Measurements from ENCODE around the gene APIP.
"Not testable (repeated sequence)": the region's sequence is repeated elsewhere in the genome, so short reads cannot be mapped to it uniquely, and the experiment has no call there.

Gene APIP

DNA sequence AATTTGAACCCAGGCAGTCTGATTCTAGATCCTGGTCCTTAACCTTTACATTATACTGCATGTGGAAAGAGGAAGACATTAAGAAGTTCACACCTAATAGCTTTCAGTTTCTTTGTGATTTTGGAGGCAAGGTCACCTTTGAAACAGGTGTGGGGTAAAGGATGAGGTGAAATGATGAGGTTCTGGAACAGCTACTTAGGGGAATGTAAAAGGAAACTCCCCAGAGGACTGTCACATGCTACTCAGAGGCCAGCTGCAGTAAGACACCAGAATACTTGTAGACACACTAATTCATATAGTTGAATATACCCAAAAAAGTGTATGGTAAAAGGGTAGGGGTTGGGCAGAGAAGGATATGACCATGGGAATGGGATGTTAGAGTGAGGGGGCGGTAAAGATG lies 5.4 kb downstream of the APIP start:
- peak; percentile 5 for FAIRE-seq
- DNase-seq (ENCODE audit: insufficient read length, low spot score): no peak
- no peak for TF ChIP-seq POLR2A (IDR thresholded peaks at IDR 0.05; ENCODE audit: low read depth, low read length)
- peak; percentile 28; the same call in 1 of the 2 replicates for TF ChIP-seq SPI1 (IDR thresholded peaks at IDR 0.05; ENCODE audit: low read depth, low read length)

DNA sequence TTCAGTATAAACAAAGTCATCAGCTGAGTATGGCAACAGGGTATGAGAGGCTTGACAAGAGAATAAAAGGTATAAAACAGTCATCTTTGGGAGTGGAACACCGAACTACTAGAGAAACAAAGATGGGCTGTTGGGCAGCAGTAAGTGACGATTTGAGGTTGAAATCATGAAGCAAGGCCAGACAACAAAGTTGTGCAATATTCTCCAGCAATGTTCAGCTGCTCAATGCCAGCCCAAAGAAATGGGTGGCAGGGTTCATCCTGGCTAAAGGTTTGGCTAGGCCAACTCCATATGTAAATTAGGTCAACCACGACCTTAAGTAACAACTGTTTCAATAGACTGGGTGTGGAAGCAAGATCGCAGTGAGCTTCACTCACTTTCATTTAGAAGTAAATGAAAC lies 6.2 kb downstream of the APIP start:
- no peak for TF ChIP-seq POU2F2 (IDR thresholded peaks at IDR 0.05; ENCODE audit: low read depth, low read length)
- no peak for TF ChIP-seq POLR2A (IDR thresholded peaks at IDR 0.05; ENCODE audit: low read depth, low read length)
- no peak for TF ChIP-seq SPI1 (IDR thresholded peaks at IDR 0.05; ENCODE audit: low read depth, low read length)
- no peak for TF ChIP-seq TAF1 (IDR thresholded peaks at IDR 0.05; ENCODE audit: low read depth, low read length)
- TF ChIP-seq PAX5 (IDR thresholded peaks at IDR 0.05; ENCODE audit: insufficient read depth, low read length, severe bottlenecking): no peak
- TF ChIP-seq POLR2AphosphoS5 (IDR thresholded peaks at IDR 0.05; ENCODE audit: low read depth, low read length): no peak
- no peak for DNase-seq (ENCODE audit: insufficient read length, low spot score)
- FAIRE-seq: peak; percentile 75

DNA sequence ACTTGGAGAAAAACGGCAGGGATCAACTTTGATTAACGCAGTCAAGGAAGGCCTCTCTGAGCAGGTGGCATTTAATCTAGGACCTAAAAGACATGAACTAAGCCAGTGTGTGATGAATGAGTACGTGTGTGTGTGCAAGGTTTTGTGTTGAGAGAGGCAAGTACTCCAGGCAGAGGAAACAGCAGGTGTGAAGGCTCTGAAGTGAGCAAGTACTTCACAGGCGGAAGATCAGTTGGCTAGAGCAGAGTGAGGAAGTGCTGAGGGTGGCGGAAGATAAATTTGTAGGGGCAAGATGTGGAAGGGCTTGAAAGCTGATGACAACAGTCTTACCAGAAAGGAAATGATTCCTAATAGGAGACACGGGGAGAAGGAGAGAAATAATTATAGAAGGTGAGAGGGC lies 6.8 kb downstream of the APIP start:
- DNase-seq (ENCODE audit: insufficient read length, low spot score) (no peak), FAIRE-seq (peak; percentile 50)
- no peak for TF ChIP-seq POLR2AphosphoS5 (IDR thresholded peaks at IDR 0.05; ENCODE audit: low read depth, low read length)
- no peak for TF ChIP-seq TAF1 (IDR thresholded peaks at IDR 0.05; ENCODE audit: low read depth, low read length)
- no peak for TF ChIP-seq PAX5 (IDR thresholded peaks at IDR 0.05; ENCODE audit: insufficient read depth, low read length, severe bottlenecking)
- TF ChIP-seq POU2F2 (IDR thresholded peaks at IDR 0.05; ENCODE audit: low read depth, low read length): no peak
- no peak for TF ChIP-seq SPI1 (IDR thresholded peaks at IDR 0.05; ENCODE audit: low read depth, low read length)
- no peak for TF ChIP-seq POLR2A (IDR thresholded peaks at IDR 0.05; ENCODE audit: low read depth, low read length)

DNA sequence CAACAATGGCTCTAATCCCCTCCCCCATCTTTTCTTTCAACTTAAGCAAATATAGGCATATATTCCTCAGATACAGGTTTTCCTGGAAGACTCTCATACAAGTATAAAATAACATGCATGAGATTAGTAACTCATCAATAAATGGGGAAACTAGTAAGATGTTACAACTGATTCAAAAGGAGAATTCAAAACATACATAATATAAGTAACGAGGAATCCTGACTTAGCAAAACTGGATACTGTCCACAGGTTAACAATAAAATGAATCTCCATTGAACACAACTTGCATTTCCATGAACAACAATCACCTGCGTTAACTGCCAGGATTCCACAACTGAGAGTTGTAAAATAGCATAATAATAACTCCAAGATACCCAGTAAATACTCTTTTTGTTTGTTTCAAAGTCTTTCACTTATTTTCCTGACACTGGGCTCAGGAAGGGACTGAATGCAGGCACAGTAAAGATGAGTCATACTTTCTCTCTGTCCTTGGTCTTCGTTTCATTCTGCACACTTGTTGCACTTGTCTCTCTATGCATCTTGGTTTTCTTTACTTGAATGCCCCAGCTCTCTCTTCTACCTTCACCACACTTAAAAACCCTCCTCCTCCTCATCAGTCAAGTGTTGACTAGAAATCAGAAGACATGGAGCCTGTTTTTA lies 8.1 kb downstream of the APIP start:
- TF ChIP-seq TAF1 (IDR thresholded peaks at IDR 0.05; ENCODE audit: low read depth, low read length) (no peak), POLR2A (IDR thresholded peaks at IDR 0.05; ENCODE audit: low read depth, low read length) (no peak), POLR2AphosphoS5 (IDR thresholded peaks at IDR 0.05; ENCODE audit: low read depth, low read length) (no peak), SPI1 (IDR thresholded peaks at IDR 0.05; ENCODE audit: low read depth, low read length) (no peak), POU2F2 (IDR thresholded peaks at IDR 0.05; ENCODE audit: low read depth, low read length) (no peak), PAX5 (IDR thresholded peaks at IDR 0.05; ENCODE audit: insufficient read depth, low read length, severe bottlenecking) (no peak)
- DNase-seq (ENCODE audit: insufficient read length, low spot score) (no peak), FAIRE-seq (peak; percentile 13)

DNA sequence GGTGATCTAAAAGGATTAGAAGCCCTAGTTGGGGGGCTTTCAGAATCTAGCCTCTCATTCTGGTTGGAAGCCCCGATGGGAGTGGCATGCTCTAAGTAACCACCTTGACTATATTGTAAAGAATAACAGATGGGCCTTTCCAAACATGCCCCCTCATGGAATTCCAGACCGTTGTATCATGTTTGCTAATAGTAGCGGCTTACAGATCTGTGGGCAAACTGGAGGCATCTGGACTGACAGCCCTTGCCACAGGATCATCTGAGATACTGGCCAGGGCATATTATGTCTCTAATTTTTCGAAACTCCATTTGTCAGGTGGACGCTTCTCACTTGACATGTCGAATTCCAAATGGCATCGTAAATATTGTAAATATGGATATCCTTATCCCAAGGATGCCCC lies 10.5 kb downstream of the APIP start:
- no peak for FAIRE-seq
- TF ChIP-seq POU2F2 (IDR thresholded peaks at IDR 0.05; ENCODE audit: low read depth, low read length) (no peak), POLR2A (IDR thresholded peaks at IDR 0.05; ENCODE audit: low read depth, low read length) (no peak), SPI1 (IDR thresholded peaks at IDR 0.05; ENCODE audit: low read depth, low read length) (no peak), POLR2AphosphoS5 (IDR thresholded peaks at IDR 0.05; ENCODE audit: low read depth, low read length) (no peak), PAX5 (IDR thresholded peaks at IDR 0.05; ENCODE audit: insufficient read depth, low read length, severe bottlenecking) (no peak), TAF1 (IDR thresholded peaks at IDR 0.05; ENCODE audit: low read depth, low read length) (no peak)

DNA sequence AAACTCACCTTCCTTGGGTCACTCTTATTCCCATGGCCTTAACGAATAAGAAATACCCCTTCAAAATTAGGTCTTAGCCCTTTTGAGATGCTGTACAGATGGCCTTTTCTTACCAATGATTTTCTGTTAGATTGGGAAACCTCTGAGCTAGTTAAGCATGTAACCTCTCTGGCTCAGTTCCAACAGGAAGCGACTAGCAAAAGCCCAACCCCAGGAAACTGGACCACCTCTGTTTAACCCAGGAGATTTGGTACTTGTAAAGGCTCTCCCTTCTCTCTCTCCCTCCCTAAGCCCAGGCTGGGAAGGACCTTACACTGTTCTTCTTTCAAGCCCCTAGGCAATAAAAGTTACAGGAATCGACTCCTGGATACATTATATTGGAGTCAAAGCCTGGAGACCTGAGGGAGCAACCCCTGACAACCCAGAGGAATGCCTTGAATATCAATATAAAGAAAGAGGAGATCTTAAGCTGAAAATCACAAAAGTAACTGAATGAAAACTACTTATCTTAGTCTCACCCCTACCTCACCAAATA lies 11.7 kb downstream of the APIP start:
- DNase-seq (ENCODE audit: insufficient read length, low spot score) (no peak), FAIRE-seq (no peak)
- TF ChIP-seq TAF1 (IDR thresholded peaks at IDR 0.05; ENCODE audit: low read depth, low read length): no peak
- TF ChIP-seq POU2F2 (IDR thresholded peaks at IDR 0.05; ENCODE audit: low read depth, low read length): no peak
- TF ChIP-seq PAX5 (IDR thresholded peaks at IDR 0.05; ENCODE audit: insufficient read depth, low read length, severe bottlenecking): no peak
- no peak for TF ChIP-seq POLR2AphosphoS5 (IDR thresholded peaks at IDR 0.05; ENCODE audit: low read depth, low read length)
- no peak for TF ChIP-seq SPI1 (IDR thresholded peaks at IDR 0.05; ENCODE audit: low read depth, low read length)
- no peak for TF ChIP-seq POLR2A (IDR thresholded peaks at IDR 0.05; ENCODE audit: low read depth, low read length)

More for the DNA sequence above, 10.5 kb downstream of the APIP start:
- DNase-seq (ENCODE audit: insufficient read length, low spot score): no peak

DNA sequence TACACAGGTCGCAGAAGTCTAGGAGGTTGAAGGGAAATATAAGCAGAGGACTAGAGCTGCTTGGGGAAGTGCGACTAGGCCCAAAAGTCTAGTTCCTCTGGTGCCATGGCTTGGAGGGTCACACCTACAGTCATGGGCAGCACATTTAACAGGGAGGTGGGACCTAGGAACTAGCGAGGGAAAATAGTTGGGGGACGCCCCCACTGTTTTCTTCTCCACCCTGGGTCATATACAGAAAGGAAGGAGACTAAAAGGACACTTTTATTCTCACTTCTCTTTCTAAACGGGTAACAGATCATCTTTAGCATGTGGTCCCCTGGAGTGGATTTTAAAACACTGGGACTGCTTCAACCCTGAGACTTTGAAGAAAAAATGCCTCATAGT lies 16.6 kb downstream of the APIP start:
- DNase-seq (ENCODE audit: insufficient read length, low spot score) (no peak), FAIRE-seq (no peak)
- TF ChIP-seq SPI1 (IDR thresholded peaks at IDR 0.05; ENCODE audit: low read depth, low read length): no peak
- no peak for TF ChIP-seq PAX5 (IDR thresholded peaks at IDR 0.05; ENCODE audit: insufficient read depth, low read length, severe bottlenecking)
- TF ChIP-seq POU2F2 (IDR thresholded peaks at IDR 0.05; ENCODE audit: low read depth, low read length): no peak
- TF ChIP-seq TAF1 (IDR thresholded peaks at IDR 0.05; ENCODE audit: low read depth, low read length): no peak
- TF ChIP-seq POLR2A (IDR thresholded peaks at IDR 0.05; ENCODE audit: low read depth, low read length): no peak
- no peak for TF ChIP-seq POLR2AphosphoS5 (IDR thresholded peaks at IDR 0.05; ENCODE audit: low read depth, low read length)

DNA sequence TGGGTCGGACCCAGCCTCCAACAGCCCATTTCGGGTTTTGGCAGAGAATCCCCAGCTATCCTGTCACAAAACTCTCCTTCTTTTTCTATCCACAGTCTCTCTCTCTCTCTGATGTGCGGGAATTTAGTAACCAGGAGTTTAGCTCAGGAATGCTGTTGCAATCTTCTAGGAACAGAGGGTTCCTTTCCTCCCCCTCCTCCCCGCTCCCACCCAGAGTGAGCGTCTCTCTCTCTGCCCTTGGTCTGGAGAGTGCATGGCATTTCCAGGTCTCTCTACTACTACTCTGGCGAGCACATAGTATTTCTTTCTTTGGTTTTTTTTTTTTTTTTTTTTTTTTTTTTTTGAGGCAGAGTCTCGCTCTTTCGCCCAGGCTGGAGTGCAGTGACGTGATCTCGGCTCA lies 17.7 kb downstream of the APIP start:
- FAIRE-seq: no peak
- TF ChIP-seq TAF1 (IDR thresholded peaks at IDR 0.05; ENCODE audit: low read depth, low read length): no peak
- TF ChIP-seq PAX5 (IDR thresholded peaks at IDR 0.05; ENCODE audit: insufficient read depth, low read length, severe bottlenecking): no peak
- no peak for TF ChIP-seq POLR2A (IDR thresholded peaks at IDR 0.05; ENCODE audit: low read depth, low read length)
- TF ChIP-seq POU2F2 (IDR thresholded peaks at IDR 0.05; ENCODE audit: low read depth, low read length): no peak
- no peak for TF ChIP-seq POLR2AphosphoS5 (IDR thresholded peaks at IDR 0.05; ENCODE audit: low read depth, low read length)
- no peak for TF ChIP-seq SPI1 (IDR thresholded peaks at IDR 0.05; ENCODE audit: low read depth, low read length)
- DNase-seq (ENCODE audit: insufficient read length, low spot score): no peak

DNA sequence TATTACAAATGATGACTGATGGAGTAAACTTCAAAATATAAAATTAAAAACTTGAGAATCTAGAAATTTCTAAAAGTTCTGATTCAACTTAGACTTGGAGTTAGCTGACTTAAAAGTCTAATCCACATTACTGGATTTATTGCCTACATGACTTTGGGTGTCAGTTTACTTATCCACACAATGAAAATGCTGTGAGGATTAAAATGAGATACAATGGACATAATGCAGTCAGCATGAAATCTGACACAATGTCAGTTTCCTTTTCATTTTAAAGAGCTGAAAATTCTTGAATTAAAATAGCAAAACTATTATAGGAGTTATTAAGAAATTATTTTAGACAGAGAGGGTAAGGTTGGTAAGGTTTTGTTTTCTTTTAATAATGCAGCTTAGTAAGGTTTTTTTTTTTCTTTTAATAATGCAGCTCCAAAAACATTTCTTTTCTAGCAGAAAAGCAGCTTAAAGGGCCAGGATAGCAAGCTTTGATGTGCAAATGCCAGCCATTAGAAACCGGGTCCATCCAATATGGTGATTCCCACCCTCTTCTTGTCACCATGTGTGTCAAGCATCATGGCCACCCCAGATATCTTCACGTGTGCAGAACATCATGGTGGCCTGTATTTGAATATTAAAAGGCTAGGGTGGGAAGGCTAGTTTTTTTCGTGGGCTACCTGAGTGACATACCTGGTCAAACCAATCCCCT lies 18.9 kb downstream of the APIP start:
- TF ChIP-seq POU2F2 (IDR thresholded peaks at IDR 0.05; ENCODE audit: low read depth, low read length) (no peak), SPI1 (IDR thresholded peaks at IDR 0.05; ENCODE audit: low read depth, low read length) (no peak), PAX5 (IDR thresholded peaks at IDR 0.05; ENCODE audit: insufficient read depth, low read length, severe bottlenecking) (no peak), POLR2AphosphoS5 (IDR thresholded peaks at IDR 0.05; ENCODE audit: low read depth, low read length) (no peak), POLR2A (IDR thresholded peaks at IDR 0.05; ENCODE audit: low read depth, low read length) (no peak), TAF1 (IDR thresholded peaks at IDR 0.05; ENCODE audit: low read depth, low read length) (no peak)
- DNase-seq (ENCODE audit: insufficient read length, low spot score) (no peak), FAIRE-seq (no peak)

DNA sequence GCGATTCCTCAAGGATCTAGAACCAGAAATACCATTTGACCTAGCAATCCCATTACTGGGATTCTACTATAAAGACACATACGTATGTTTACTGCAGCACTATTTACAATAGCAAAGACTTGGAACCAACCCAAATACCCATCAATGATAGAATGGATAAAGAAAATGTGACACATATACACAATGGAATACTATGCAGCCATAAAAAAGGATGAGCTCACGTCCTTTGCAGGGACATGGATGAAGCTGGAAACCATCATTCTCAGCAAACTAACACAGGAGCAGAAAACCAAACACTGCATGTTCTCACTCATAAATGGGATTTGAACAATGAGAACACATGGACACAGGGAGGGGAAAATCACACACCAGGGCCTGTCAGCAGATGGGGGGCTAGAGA lies 20.0 kb downstream of the APIP start:
- DNase-seq (ENCODE audit: insufficient read length, low spot score); FAIRE-seq: not testable (repeated sequence)

Data from GM12891 (cell line).